GM21447 (cell line): ENCODE results near the gene PRB4.
"Not testable (repeated sequence)": the region's sequence is repeated elsewhere in the genome, so short reads cannot be mapped to it uniquely, and the experiment has no call there.

Source experiments
- ATAC-seq: cut with Tn5 transposase; IDR thresholded peaks from one replicate; pipeline ENCODE4 v1.9.1; 2021; ENCODE audit not compliant: unreplicated experiment

PRB4 gene

GRCh38 chr12:11310336-11310735 lies at the start of gene PRB4:
Gene PRB4 (minus strand): TSS chr12:11310436. CDS start chr12:11310398, 38 bp downstream.
- ATAC-seq, result no peak

GRCh38 chr12:11351736-11352135 lies 41.5 kb upstream of the PRB4 start:
- ATAC-seq, result not testable (repeated sequence)

GRCh38 chr12:11348439-11348838 lies 38.2 kb upstream of the PRB4 start:
- ATAC-seq, result no peak

GRCh38 chr12:11347810-11348209 lies 37.6 kb upstream of the PRB4 start:
- no peak for ATAC-seq

GRCh38 chr12:11344500-11344899 lies 34.3 kb upstream of the PRB4 start:
- no peak for ATAC-seq

- ATAC-seq, result no peak
These were observed 14.2 kb upstream of the PRB4 start for GRCh38 chr12:11324426-11324825.

GRCh38 chr12:11321980-11322379 lies 11.7 kb upstream of the PRB4 start:
- no peak for ATAC-seq

GRCh38 chr12:11307143-11307542 lies 3.1 kb downstream of the PRB4 start:
- no peak for ATAC-seq

GRCh38 chr12:11273449-11273848 lies 36.8 kb downstream of the PRB4 start:
- no peak for ATAC-seq

GRCh38 chr12:11269607-11270006 lies 40.6 kb downstream of the PRB4 start, which contains the start of gene PRB3:
Gene PRB3 (minus strand): TSS chr12:11269707. CDS start chr12:11269669, 38 bp downstream.
- no peak for ATAC-seq

- ATAC-seq, result no peak
These were observed 45.7 kb downstream of the PRB4 start for GRCh38 chr12:11264501-11264900.
